ENCODE data around the gene PARP4. TPM values are rescaled to one million over a fixed set of nuclear protein-coding genes. Genes with fewer than 3 reads are reported as not detected.
"Not testable (repeated sequence)": the region's sequence is repeated elsewhere in the genome, so short reads cannot be mapped to it uniquely, and the experiment has no call there.

PARP4 gene
- total and polyA plus RNA-seq, 8 donors: 46.8 to 76.8 (median 54.2) TPM

DNA sequence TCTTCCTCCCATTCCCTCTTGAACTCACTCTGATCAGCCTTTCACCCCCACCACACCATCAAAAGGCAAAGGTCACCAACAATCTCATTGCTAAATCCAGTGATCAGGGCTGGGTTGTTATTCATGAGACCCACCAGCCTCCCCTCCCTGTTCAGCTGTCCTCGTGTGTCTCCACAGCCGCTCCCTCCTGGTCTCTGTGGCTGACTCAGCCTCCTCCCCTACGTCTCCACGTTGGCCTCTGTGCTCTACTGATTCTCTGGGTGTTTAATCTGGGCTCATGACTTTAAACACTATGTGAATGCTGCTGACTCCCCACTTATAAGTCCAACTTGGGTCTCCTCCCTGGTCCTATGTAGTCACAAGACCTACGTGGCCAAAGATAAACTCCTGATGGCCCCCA is 38.9 kb downstream of the PARP4 start:
- ATAC-seq (no peak), DNase-seq (no peak)
- Histone ChIP-seq H3K27ac (no peak overlapping the region), H3K36me3 (peaks cover 0 to 91% of the 10 kb centered on the region in 2 donors), H3K4me1 (no peaks in the 10 kb centered on the region), H3K27me3 (no peaks in the 10 kb centered on the region), H3K4me3 (no peak overlapping the region), H3K9me3 (no peaks in the 10 kb centered on the region)
- intact Hi-C loops (cut with DNase I): no loop called here
- TF ChIP-seq, protein P1, sequence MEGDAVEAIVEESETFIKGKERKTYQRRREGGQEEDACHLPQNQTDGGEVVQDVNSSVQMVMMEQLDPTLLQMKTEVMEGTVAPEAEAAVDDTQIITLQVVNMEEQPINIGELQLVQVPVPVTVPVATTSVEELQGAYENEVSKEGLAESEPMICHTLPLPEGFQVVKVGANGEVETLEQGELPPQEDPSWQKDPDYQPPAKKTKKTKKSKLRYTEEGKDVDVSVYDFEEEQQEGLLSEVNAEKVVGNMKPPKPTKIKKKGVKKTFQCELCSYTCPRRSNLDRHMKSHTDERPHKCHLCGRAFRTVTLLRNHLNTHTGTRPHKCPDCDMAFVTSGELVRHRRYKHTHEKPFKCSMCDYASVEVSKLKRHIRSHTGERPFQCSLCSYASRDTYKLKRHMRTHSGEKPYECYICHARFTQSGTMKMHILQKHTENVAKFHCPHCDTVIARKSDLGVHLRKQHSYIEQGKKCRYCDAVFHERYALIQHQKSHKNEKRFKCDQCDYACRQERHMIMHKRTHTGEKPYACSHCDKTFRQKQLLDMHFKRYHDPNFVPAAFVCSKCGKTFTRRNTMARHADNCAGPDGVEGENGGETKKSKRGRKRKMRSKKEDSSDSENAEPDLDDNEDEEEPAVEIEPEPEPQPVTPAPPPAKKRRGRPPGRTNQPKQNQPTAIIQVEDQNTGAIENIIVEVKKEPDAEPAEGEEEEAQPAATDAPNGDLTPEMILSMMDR (IDR thresholded peaks at IDR 0.05): no peak

DNA sequence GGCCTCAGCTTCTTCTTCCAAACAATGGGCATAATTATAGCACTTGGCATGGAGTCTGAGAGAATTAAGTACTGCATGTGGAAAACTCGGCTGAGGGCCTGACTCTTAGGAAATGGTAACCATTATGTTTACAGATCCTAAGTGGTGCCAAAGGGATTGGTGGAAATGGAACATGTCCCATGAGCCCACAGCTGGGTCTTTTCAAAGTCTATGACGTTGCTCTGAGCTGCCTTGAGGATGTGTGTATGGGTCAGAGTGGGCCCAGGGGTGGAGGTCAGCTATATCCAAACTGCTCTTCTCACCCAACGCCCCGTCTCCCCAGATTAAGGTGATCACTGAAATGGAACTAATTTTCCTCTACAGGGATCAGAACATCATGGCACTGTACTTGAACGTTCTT is 40.4 kb downstream of the PARP4 start:
- H3K36me3 ChIP-seq: peaks cover 0 to 93% of the 10 kb centered on the region in 2 donors
- DNase-seq; intact Hi-C loops (cut with DNase I); H3K27me3 ChIP-seq; H3K27ac ChIP-seq; H3K4me3 ChIP-seq; H3K9me3 ChIP-seq; H3K4me1 ChIP-seq; ATAC-seq: not testable (repeated sequence)

DNA sequence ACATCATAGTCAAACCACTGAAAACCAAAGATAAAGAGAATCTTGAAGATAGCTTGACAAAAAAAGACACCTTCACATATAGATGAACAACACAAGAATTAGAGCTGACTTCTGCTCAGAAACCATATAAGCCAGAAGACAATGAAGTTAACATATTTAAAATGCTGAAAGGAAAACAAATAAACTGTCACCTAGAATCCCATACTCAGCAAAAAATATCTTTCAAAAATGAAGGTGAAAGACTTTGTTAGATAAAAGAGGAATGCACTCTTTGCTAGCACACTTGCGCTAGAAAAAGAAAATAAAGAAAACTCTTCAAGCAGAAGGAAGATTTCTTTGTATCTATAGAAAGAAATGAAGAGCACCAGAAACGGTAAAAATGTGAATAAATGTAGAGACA is 49.5 kb downstream of the PARP4 start:
- H3K4me1 ChIP-seq: no peaks in the 10 kb centered on the region
- ATAC-seq (no peak), DNase-seq (no peak)
- peaks cover 0 to 74% of the 10 kb centered on the region in 2 donors for H3K36me3 ChIP-seq
- no peaks in the 10 kb centered on the region for H3K27me3 ChIP-seq
- TF ChIP-seq, protein P1 (IDR thresholded peaks at IDR 0.05): no peak
- intact Hi-C loops (cut with DNase I): no loop called here
- no peak overlapping the region for H3K27ac ChIP-seq
- H3K9me3 ChIP-seq: no peaks in the 10 kb centered on the region
- no peak overlapping the region for H3K4me3 ChIP-seq

DNA sequence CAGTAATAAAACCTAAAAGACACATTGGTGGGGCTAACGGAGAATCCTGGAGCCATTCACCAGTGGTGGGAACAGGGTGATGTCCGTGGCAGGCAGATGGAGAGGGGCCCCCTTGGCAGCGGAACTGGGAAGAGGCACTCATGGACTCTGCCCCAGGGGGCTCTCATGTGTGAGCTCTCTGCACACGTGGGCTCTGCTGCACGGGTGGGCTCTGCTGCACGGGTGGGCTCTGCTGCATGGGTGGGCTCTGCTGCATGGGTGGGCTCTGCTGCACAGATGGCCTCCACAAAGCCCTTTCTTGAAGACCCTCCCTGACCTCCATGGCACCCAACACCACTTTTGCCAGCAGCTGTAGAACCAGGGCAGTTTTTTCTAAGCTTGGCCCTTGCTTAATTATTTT is 52.3 kb downstream of the PARP4 start:
- intact Hi-C loops (cut with DNase I): no loop called here
- no peak for ATAC-seq
- Histone ChIP-seq H3K27me3 (no peaks in the 10 kb centered on the region), H3K4me3 (no peak overlapping the region), H3K27ac (no peak overlapping the region), H3K4me1 (no peaks in the 10 kb centered on the region), H3K9me3 (no peaks in the 10 kb centered on the region), H3K36me3 (peaks cover 0 to 74% of the 10 kb centered on the region in 2 donors)
- no peak for DNase-seq
- TF ChIP-seq, protein P1 (IDR thresholded peaks at IDR 0.05): no peak

DNA sequence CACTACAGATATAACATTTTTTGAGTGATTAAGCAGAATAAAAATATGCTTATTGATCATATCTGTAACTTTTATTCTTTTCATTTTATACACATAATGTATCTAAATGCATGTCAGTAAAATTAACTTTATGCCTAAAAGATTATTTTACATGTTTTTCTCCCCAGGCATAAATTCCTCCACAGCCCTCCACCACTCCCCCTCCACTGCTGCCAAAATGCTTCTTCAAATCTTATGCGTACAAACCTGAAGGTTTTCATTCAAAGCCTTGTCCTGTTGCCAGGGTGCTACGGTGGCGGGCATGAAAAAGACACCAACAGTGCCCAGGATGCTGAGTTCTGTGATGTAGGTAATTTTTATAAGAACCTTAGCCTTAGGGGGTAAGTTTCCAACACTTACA is 52.9 kb downstream of the PARP4 start:
- no peak for ATAC-seq
- H3K36me3 ChIP-seq: peaks cover 0 to 78% of the 10 kb centered on the region in 2 donors
- no peaks in the 10 kb centered on the region for H3K9me3 ChIP-seq

DNA sequence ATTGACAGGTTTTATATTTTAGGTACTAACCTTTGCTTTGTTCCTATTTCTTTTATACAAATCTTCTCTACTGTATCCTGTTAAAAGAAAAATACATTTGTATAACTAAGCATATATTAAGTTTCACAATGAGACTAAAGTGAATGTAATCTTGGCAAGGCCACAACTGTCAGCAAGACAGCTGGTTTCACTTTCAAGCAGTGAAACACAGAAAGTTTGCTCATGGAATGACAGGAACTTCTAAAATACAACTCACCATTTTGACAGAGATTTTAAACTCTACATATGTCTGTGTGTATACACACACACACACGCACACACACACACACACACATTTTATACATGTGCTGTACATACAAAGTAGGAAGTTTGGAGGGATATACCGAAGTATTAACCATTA is 53.3 kb downstream of the PARP4 start:
- intact Hi-C loops (cut with DNase I): no loop called here
- H3K9me3 ChIP-seq: no peaks in the 10 kb centered on the region
- DNase-seq (peak in 2 of 4 donors; percentile 70 to 78), ATAC-seq (peak; percentile 31)
- no peak overlapping the region for H3K4me3 ChIP-seq
- peaks cover 0 to 82% of the 10 kb centered on the region in 2 donors for H3K36me3 ChIP-seq
- no peaks in the 10 kb centered on the region for H3K4me1 ChIP-seq
- no peak overlapping the region for H3K27ac ChIP-seq
- no peaks in the 10 kb centered on the region for H3K27me3 ChIP-seq
- TF ChIP-seq, protein P1 (IDR thresholded peaks at IDR 0.05): no peak

More for the DNA sequence above, 52.9 kb downstream of the PARP4 start:
- Histone ChIP-seq H3K27me3 (no peaks in the 10 kb centered on the region), H3K27ac (no peak overlapping the region), H3K4me3 (no peak overlapping the region), H3K4me1 (no peaks in the 10 kb centered on the region)
- no peak for DNase-seq
- TF ChIP-seq, protein P1 (IDR thresholded peaks at IDR 0.05): no peak
- intact Hi-C loops (cut with DNase I): no loop called here

Data from left lung (tissue), 10 donors.